Measurements from ENCODE around the gene LAMB3. TPM values are rescaled to one million over a fixed set of nuclear protein-coding genes. Genes with fewer than 3 reads are reported as not detected.

The LAMB3 gene
- total and polyA plus RNA-seq, 10 of the 15 experiments (the other 5 are each of a cell fraction or from before 2014, with no cell fraction given), result 0.04 to 1.8 (median 0.10) TPM; not detected in 1

DNA sequence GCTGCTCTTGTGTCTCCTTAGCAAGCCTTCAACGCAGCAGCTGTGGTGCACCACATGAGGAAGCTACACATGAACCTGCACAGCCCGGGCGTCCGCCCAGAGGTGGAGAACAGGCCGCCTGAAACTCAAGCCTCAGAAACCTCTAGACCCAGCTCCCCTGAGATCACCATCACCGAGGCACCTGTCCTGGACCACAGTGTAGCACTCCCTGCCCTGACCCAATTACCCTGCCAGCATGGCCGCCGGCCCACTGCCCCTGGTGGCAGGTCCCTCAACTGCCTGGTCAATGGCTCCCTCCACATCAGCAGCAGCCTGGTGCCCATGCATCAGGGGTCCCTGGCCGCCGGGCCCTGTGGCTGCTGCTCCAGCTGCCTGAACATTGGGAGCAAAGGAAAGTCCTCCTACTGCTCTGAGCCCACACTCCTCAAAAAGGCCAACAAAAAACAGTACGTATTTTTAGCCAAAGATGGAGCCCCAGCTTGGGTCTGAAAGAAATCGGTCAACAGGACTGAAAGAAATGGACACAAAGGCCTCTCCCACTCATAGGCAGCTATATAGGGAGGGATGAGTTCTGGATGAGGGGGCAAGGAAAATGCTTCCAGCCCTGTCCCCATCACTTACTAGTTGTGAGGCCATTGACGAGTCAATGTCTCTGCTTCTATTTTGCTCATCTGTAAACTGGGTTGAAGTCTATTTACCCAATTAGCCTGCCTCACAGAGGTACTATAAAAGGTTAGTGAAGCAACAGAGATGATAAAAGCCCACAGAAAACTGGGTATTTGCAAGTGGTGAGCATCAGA lies 40.3 kb downstream of the LAMB3 start:
- no peaks in the 10 kb centered on the region for H3K79me2 ChIP-seq (ENCODE audit: control insufficient read depth, insufficient read depth, low read length)
- H3K4me1 ChIP-seq (ENCODE audit: control insufficient read depth, insufficient read depth, low read length), result peaks cover 9% of the 10 kb centered on the region
- ATAC-seq (peak; percentile 54), FAIRE-seq (no peak), DNase-seq (ENCODE audit: low read depth, low spot score) (no peak)
- ChIA-PET RAD21 (ENCODE audit: unreplicated experiment) (interaction anchor here (0.6 to 1.4 kb wide), 5 partner anchors 9 to 49 kb away, joined by 3 to 5 read pairs (median 3); no protein-coding TSS in a partner anchor), SMC1A (ENCODE audit: uncharacterized antibody, unreplicated experiment) (interaction anchor here (0.8 to 2.9 kb wide), 3 partner anchors 10 to 27 kb away, joined by 3 to 9 read pairs (median 4); no protein-coding TSS in a partner anchor), POLR2A (interaction anchor here (1.6 kb wide), 1 partner anchor 63 kb away, joined by 3 read pairs; the partner anchor contains the start of gene G0S2), CTCF (interaction anchor here (0.8 to 15.5 kb wide), 8 partner anchors 9 to 136 kb away, joined by 3 to 211 read pairs (median 4); no protein-coding TSS in a partner anchor)
- H3K36me3 ChIP-seq (ENCODE audit: control insufficient read depth in 2 of 2, insufficient read depth in 2 of 2, low read length in 1 of 2), result no peaks in the 10 kb centered on the region
- H3K27me3 ChIP-seq (replicated peaks in 1 of 2; ENCODE audit: control insufficient read depth in 2 of 2, insufficient read depth in 2 of 2, low read length in 1 of 2), result peaks cover 1 to 7% of the 10 kb centered on the region in 2 experiments; a peak in 2 of 4 replicates
- H4K20me1 ChIP-seq (ENCODE audit: control insufficient read depth, insufficient read depth), result no peaks in the 10 kb centered on the region
- no peak overlapping the region for H3K4me3 ChIP-seq
- in situ Hi-C loops (cut with MboI) (no loop called here), intact Hi-C loops (cut with micrococcal nuclease; ENCODE audit: unreplicated experiment) (no loop called here)
- 44% methylated on average over 13 of the region's 13 CpGs for WGBS (ENCODE audit: insufficient coverage, insufficient replicate concordance, low lambda C conversion rate, missing lambda C conversion rate)
- no peak overlapping the region for H3K27ac ChIP-seq (ENCODE audit: control insufficient read depth, insufficient read depth)
- no peak overlapping the region for H2AFZ ChIP-seq (ENCODE audit: control insufficient read depth, low read depth, low read length)
- no peak for TF ChIP-seq TBL1XR1 (IDR thresholded peaks at IDR 0.05; ENCODE audit: low read depth, low read length)
- TF ChIP-seq IKZF1 (conservative IDR thresholded peaks at IDR 0.05), result 0 out of 2 replicates have a peak, but pooled peaks have one; percentile 14
- TF ChIP-seq SMC3 (IDR thresholded peaks at IDR 0.05; ENCODE audit: borderline replicate concordance, low read length), result no peak
- TF ChIP-seq BHLHE40 (IDR thresholded peaks at IDR 0.05; ENCODE audit: borderline replicate concordance in 1 of 2, low read depth in 2 of 2, low read length in 1 of 2), result 0 out of 4 replicates have a peak, but pooled peaks of 1 of the 2 experiments have one; percentile 21
- no peak for TF ChIP-seq SMARCA5 (IDR thresholded peaks at IDR 0.05)
- TF ChIP-seq NR2F1 (conservative IDR thresholded peaks at IDR 0.05), result 0 out of 2 replicates have a peak, but pooled peaks have one; percentile 38
- peak; percentile 18 for TF ChIP-seq MEF2B (IDR thresholded peaks at IDR 0.05; ENCODE audit: partially characterized antibody, poor library complexity, severe bottlenecking)
- no peak for TF ChIP-seq ZNF24 (IDR thresholded peaks at IDR 0.05)
- TF ChIP-seq, protein P1, sequence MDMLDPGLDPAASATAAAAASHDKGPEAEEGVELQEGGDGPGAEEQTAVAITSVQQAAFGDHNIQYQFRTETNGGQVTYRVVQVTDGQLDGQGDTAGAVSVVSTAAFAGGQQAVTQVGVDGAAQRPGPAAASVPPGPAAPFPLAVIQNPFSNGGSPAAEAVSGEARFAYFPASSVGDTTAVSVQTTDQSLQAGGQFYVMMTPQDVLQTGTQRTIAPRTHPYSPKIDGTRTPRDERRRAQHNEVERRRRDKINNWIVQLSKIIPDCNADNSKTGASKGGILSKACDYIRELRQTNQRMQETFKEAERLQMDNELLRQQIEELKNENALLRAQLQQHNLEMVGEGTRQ (IDR thresholded peaks at IDR 0.05; ENCODE audit: borderline replicate concordance, low read depth, low read length), result no peak
- TF ChIP-seq TCF12 (IDR thresholded peaks at IDR 0.05; ENCODE audit: low read depth, low read length), result no peak
- TF ChIP-seq YY1 (IDR thresholded peaks at IDR 0.05; ENCODE audit: low read depth, low read length), result peak; percentile 73
- TF ChIP-seq, protein P2, sequence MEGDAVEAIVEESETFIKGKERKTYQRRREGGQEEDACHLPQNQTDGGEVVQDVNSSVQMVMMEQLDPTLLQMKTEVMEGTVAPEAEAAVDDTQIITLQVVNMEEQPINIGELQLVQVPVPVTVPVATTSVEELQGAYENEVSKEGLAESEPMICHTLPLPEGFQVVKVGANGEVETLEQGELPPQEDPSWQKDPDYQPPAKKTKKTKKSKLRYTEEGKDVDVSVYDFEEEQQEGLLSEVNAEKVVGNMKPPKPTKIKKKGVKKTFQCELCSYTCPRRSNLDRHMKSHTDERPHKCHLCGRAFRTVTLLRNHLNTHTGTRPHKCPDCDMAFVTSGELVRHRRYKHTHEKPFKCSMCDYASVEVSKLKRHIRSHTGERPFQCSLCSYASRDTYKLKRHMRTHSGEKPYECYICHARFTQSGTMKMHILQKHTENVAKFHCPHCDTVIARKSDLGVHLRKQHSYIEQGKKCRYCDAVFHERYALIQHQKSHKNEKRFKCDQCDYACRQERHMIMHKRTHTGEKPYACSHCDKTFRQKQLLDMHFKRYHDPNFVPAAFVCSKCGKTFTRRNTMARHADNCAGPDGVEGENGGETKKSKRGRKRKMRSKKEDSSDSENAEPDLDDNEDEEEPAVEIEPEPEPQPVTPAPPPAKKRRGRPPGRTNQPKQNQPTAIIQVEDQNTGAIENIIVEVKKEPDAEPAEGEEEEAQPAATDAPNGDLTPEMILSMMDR (IDR thresholded peaks at IDR 0.05 in 2 of 3, conservative IDR thresholded peaks at IDR 0.05 in 1 of 3; ENCODE audit: control insufficient read depth in 2 of 3, extremely low read depth in 1 of 3, insufficient read depth in 1 of 3, low read depth in 3 of 3, low read length in 3 of 3), result peak in 1 of 3 experiments; percentile 33; a peak in 1 of 6 replicates
- H3K9ac ChIP-seq (ENCODE audit: control insufficient read depth, insufficient read depth, low read length), result no peak overlapping the region
- no TSS peak for BruUV-seq (replicated peaks)
- H3K9me3 ChIP-seq (replicated peaks; ENCODE audit: control insufficient read depth, insufficient read depth, low read length), result no peaks in the 10 kb centered on the region
- H3K4me2 ChIP-seq (ENCODE audit: control insufficient read depth, insufficient read depth), result no peak overlapping the region
